Uterus (tissue), 2 donors: ENCODE results near the gene CXCL14.

Source experiments
- CTCF ChIP-seq, 4 experiments: fragments of 200-600 bp in 2 of 4; fragments of 450-650 bp in 2 of 4; sonication (generic) in 2 of 4; IDR thresholded peaks; one replicate each; pipeline ENCODE4 v1.5.1; 2016 to 2019; ENCODE audit warnings: antibody characterized with exemption in 4 of 4, mild to moderate bottlenecking in 2 of 4, moderate library complexity in 1 of 4
- POLR2A ChIP-seq, 2 donors: fragments of 450-650 bp; IDR thresholded peaks; one replicate each; pipeline ENCODE4 v1.6.1; 2016; ENCODE audit warnings: antibody characterized with exemption in 2 of 2, mild to moderate bottlenecking in 1 of 2, moderate library complexity in 1 of 2

- TF ChIP-seq CTCF (IDR thresholded peaks at IDR 0.05): no peak
- no peak for TF ChIP-seq POLR2A (IDR thresholded peaks at IDR 0.05)
These were observed 10.4 kb upstream of the CXCL14 start for GRCh38 chr5:135589152-135589551.
